Ishikawa (cell line): ENCODE data around the gene BCCIP.

Experiments
- CEBPB ChIP-seq: IDR thresholded peaks from 2 replicates; pipeline ENCODE4 v1.6.1; 2012
- CREB1 ChIP-seq: IDR thresholded peaks from 2 replicates; pipeline ENCODE4 v1.6.1; 2012; ENCODE audit warnings: low read depth
- EGR1 ChIP-seq: IDR thresholded peaks from 2 replicates; pipeline ENCODE4 v1.6.1; 2012
- EP300 ChIP-seq: IDR thresholded peaks from 2 replicates; pipeline ENCODE4 v1.6.1; 2012; ENCODE audit warnings: borderline replicate concordance
- FOXM1 ChIP-seq: IDR thresholded peaks from 2 replicates; pipeline ENCODE4 v1.6.1; 2012; ENCODE audit warnings: low read depth, borderline replicate concordance
- NFIC ChIP-seq: IDR thresholded peaks from 2 replicates; pipeline ENCODE4 v1.6.1; 2012
- RAD21 ChIP-seq: IDR thresholded peaks from 2 replicates; pipeline ENCODE4 v1.6.1; 2012; ENCODE audit warnings: low read depth
- REST ChIP-seq: IDR thresholded peaks from 2 replicates; pipeline ENCODE4 v1.6.1; 2012; ENCODE audit warnings: low read depth, mild to moderate bottlenecking
- TAF1 ChIP-seq: IDR thresholded peaks from 2 replicates; pipeline ENCODE4 v1.6.1; 2012; ENCODE audit warnings: low read depth, mild to moderate bottlenecking
- TCF12 ChIP-seq: IDR thresholded peaks from 2 replicates; pipeline ENCODE4 v1.6.1; 2012; ENCODE audit warnings: low read depth
- TEAD4 ChIP-seq: IDR thresholded peaks from 2 replicates; pipeline ENCODE4 v1.6.1; 2012
- USF1 ChIP-seq: IDR thresholded peaks from 2 replicates; pipeline ENCODE4 v1.6.1; 2012
- YY1 ChIP-seq: IDR thresholded peaks from 2 replicates; pipeline ENCODE4 v1.6.1; 2012; ENCODE audit warnings: low read depth
- TF ChIP-seq, protein P1 (sequence below): IDR thresholded peaks from 2 replicates; pipeline ENCODE4 v1.6.1; 2012

DNA sequence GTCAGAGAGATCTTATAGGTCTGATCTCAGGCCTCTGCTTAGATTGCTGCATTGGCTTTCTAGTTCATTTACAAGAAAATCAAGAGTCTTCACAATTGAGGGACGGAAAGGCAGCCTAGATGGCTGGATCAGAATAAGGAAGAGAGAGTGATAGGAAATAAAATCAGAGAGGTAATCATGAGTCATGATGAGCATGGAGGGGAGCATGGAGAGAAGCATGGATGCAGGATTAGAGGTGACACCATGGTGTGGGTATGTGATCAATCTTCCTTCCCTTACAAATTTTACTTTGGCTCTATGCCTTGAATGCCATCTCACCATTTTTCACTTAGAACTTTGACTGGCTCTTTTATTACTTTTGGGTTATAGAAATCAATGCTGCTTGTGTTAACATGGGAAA lies 1.4 kb downstream of the BCCIP start:
- no peak for TF ChIP-seq TAF1
- no peak for TF ChIP-seq EP300
- TF ChIP-seq USF1: no peak
- no peak for TF ChIP-seq RAD21
- no peak for TF ChIP-seq NFIC
- TF ChIP-seq, protein P1, sequence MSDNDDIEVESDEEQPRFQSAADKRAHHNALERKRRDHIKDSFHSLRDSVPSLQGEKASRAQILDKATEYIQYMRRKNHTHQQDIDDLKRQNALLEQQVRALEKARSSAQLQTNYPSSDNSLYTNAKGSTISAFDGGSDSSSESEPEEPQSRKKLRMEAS: no peak
- TF ChIP-seq CREB1: no peak
- no peak for TF ChIP-seq EGR1
- TF ChIP-seq REST: no peak
- no peak for TF ChIP-seq TEAD4
- no peak for TF ChIP-seq YY1
- no peak for TF ChIP-seq CEBPB
- TF ChIP-seq FOXM1: no peak
- no peak for TF ChIP-seq TCF12
